ENCODE data around the gene SNORC. TPM values are rescaled to one million over a fixed set of nuclear protein-coding genes. Genes with fewer than 3 reads are reported as not detected.

SNORC gene
- total and polyA plus RNA-seq, 10 of the 15 experiments (the other 5 are each of a cell fraction or from before 2014, with no cell fraction given): 0.04 to 0.74 (median 0.45) TPM; not detected in 4

- Histone ChIP-seq H3K36me3 (ENCODE audit: control insufficient read depth in 2 of 2, insufficient read depth in 2 of 2, low read length in 1 of 2) (no peaks in the 10 kb centered on the region), H3K9me3 (replicated peaks; ENCODE audit: control insufficient read depth, insufficient read depth, low read length) (no peaks in the 10 kb centered on the region), H3K27ac (ENCODE audit: control insufficient read depth, insufficient read depth) (no peak overlapping the region), H4K20me1 (ENCODE audit: control insufficient read depth, insufficient read depth) (no peaks in the 10 kb centered on the region), H3K4me1 (ENCODE audit: control insufficient read depth, insufficient read depth, low read length) (no peaks in the 10 kb centered on the region), H3K27me3 (replicated peaks in 1 of 2; ENCODE audit: control insufficient read depth in 2 of 2, insufficient read depth in 2 of 2, low read length in 1 of 2) (no peaks in the 10 kb centered on the region), H3K9ac (ENCODE audit: control insufficient read depth, insufficient read depth, low read length) (no peak overlapping the region), H3K4me2 (ENCODE audit: control insufficient read depth, insufficient read depth) (no peak overlapping the region), H2AFZ (ENCODE audit: control insufficient read depth, low read depth, low read length) (no peak overlapping the region), H3K4me3 (no peak overlapping the region), H3K79me2 (ENCODE audit: control insufficient read depth, insufficient read depth, low read length) (no peaks in the 10 kb centered on the region)
- FAIRE-seq (no peak), DNase-seq (ENCODE audit: low read depth, low spot score) (no peak), ATAC-seq (no peak)
- CTCF ChIA-PET: no interaction called here
- in situ Hi-C loops (cut with MboI): no loop called here
- SMC1A ChIA-PET (ENCODE audit: uncharacterized antibody, unreplicated experiment): no interaction called here
- RAD21 ChIA-PET (ENCODE audit: unreplicated experiment): no interaction called here
- intact Hi-C loops (cut with micrococcal nuclease; ENCODE audit: unreplicated experiment): no loop called here
- BruUV-seq (replicated peaks): no TSS peak
- TF ChIP-seq ASH2L (IDR thresholded peaks at IDR 0.05; ENCODE audit: borderline replicate concordance, low read depth): no peak
- TF ChIP-seq FOS (IDR thresholded peaks at IDR 0.05; ENCODE audit: borderline replicate concordance, extremely low read depth, insufficient read length): no peak
- WGBS (ENCODE audit: insufficient coverage, insufficient replicate concordance, low lambda C conversion rate, missing lambda C conversion rate): 69% methylated on average over 4 of the region's 8 CpGs
- POLR2A ChIA-PET: no interaction called here
Measured at GRCh38 chr2:232893834-232894233, 23.8 kb downstream of the SNORC start.

DNA sequence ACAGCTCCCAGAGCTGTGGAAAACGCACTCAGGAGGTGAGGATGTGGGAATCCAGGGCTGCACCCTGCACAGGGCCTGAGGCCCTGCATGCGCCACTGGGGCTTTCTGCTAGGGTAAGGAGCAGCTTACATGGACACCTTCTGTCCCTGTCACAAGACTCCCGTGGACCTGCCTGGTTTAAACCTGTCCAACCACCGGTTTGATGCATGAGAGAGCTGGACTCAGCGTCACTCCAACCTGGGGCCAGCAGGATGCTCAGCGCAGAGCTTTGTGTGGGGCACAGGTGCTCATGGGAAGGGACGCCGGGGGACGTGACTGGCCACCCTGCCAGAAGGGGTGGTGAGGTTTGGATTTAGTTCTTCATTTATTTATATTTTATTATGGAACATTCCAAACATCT, 24.2 kb downstream of the SNORC start:
- H3K9me3 ChIP-seq (replicated peaks; ENCODE audit: control insufficient read depth, insufficient read depth, low read length): no peaks in the 10 kb centered on the region
- DNase-seq (ENCODE audit: low read depth, low spot score): no peak
- H3K4me2 ChIP-seq (ENCODE audit: control insufficient read depth, insufficient read depth): no peak overlapping the region
- no peak overlapping the region for H3K27ac ChIP-seq (ENCODE audit: control insufficient read depth, insufficient read depth)
- H4K20me1 ChIP-seq (ENCODE audit: control insufficient read depth, insufficient read depth): no peaks in the 10 kb centered on the region
- WGBS (ENCODE audit: insufficient coverage, insufficient replicate concordance, low lambda C conversion rate, missing lambda C conversion rate): 55% methylated on average over 9 of the region's 9 CpGs
- BruUV-seq (replicated peaks): no TSS peak
- no peak for FAIRE-seq
- ATAC-seq: no peak
- in situ Hi-C loops (cut with MboI): no loop called here
- H3K79me2 ChIP-seq (ENCODE audit: control insufficient read depth, insufficient read depth, low read length): no peaks in the 10 kb centered on the region
- intact Hi-C loops (cut with micrococcal nuclease; ENCODE audit: unreplicated experiment): no loop called here
- H3K36me3 ChIP-seq (ENCODE audit: control insufficient read depth in 2 of 2, insufficient read depth in 2 of 2, low read length in 1 of 2): no peaks in the 10 kb centered on the region
- no peak overlapping the region for H3K4me3 ChIP-seq
- no peak overlapping the region for H2AFZ ChIP-seq (ENCODE audit: control insufficient read depth, low read depth, low read length)
- H3K9ac ChIP-seq (ENCODE audit: control insufficient read depth, insufficient read depth, low read length): no peak overlapping the region
- no peaks in the 10 kb centered on the region for H3K27me3 ChIP-seq (replicated peaks in 1 of 2; ENCODE audit: control insufficient read depth in 2 of 2, insufficient read depth in 2 of 2, low read length in 1 of 2)
- ChIA-PET POLR2A (no interaction called here), CTCF (no interaction called here), RAD21 (ENCODE audit: unreplicated experiment) (no interaction called here), SMC1A (ENCODE audit: uncharacterized antibody, unreplicated experiment) (no interaction called here)
- H3K4me1 ChIP-seq (ENCODE audit: control insufficient read depth, insufficient read depth, low read length): no peaks in the 10 kb centered on the region
- TF ChIP-seq ZZZ3 (IDR thresholded peaks at IDR 0.05; ENCODE audit: control insufficient read depth, insufficient read length, low read depth) (no peak), TCF7 (IDR thresholded peaks at IDR 0.05; ENCODE audit: borderline replicate concordance) (no peak), WRNIP1 (IDR thresholded peaks at IDR 0.05; ENCODE audit: borderline replicate concordance, low read depth, low read length) (no peak), ZNF207 (IDR thresholded peaks at IDR 0.05; ENCODE audit: borderline replicate concordance) (no peak), NFYA (IDR thresholded peaks at IDR 0.05; ENCODE audit: borderline replicate concordance, low read depth, low read length) (no peak), EGR1 (IDR thresholded peaks at IDR 0.05; ENCODE audit: borderline replicate concordance in 1 of 2, low read depth in 2 of 2, low read length in 2 of 2) (no peak), YY1 (IDR thresholded peaks at IDR 0.05; ENCODE audit: low read depth, low read length) (no peak), ESRRA (IDR thresholded peaks at IDR 0.05; ENCODE audit: low read length) (no peak), CHD2 (IDR thresholded peaks at IDR 0.05; ENCODE audit: borderline replicate concordance, low read depth, low read length) (no peak), BCL11A (IDR thresholded peaks at IDR 0.05; ENCODE audit: low read depth, low read length) (no peak), HDAC2 (IDR thresholded peaks at IDR 0.05) (no peak)
- TF ChIP-seq, protein P1, sequence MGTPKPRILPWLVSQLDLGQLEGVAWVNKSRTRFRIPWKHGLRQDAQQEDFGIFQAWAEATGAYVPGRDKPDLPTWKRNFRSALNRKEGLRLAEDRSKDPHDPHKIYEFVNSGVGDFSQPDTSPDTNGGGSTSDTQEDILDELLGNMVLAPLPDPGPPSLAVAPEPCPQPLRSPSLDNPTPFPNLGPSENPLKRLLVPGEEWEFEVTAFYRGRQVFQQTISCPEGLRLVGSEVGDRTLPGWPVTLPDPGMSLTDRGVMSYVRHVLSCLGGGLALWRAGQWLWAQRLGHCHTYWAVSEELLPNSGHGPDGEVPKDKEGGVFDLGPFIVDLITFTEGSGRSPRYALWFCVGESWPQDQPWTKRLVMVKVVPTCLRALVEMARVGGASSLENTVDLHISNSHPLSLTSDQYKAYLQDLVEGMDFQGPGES (IDR thresholded peaks at IDR 0.05): no peak

All from GM12878 (cell line).